Thoracic aorta (tissue), 2 donors: Measurements from ENCODE around the gene SNED1. TPM values are rescaled to one million over a fixed set of nuclear protein-coding genes. Genes with fewer than 3 reads are reported as not detected.

Experiments
- ATAC-seq: fragments of 150-250 bp; one replicate; pipeline ENCODE4 v1.8.0; 2017; ENCODE audit warnings: low read depth; ENCODE audit not compliant: insufficient number of reproducible peaks, low FRiP score
- DNase-seq: peaks from one replicate; pipeline ENCODE4 v3.0.0-alpha.2; 2020; ENCODE audit warnings: low spot score
- H3K27ac ChIP-seq, 2 donors: fragments of 200-600 bp; sonication (generic); 1 replicate in 1 of 2; 2 replicates in 1 of 2; pipeline ENCODE4 v1.5.1; 2016; ENCODE audit warnings: mild to moderate bottlenecking in 2 of 2, moderate library complexity in 2 of 2
- H3K27me3 ChIP-seq: fragments of 200-600 bp; sonication (generic); replicated peaks from 2 replicates; pipeline ENCODE4 v1.6.0; 2016; ENCODE audit warnings: mild to moderate bottlenecking; ENCODE audit not compliant: insufficient read depth
- H3K36me3 ChIP-seq: fragments of 200-600 bp; sonication (generic); one replicate; pipeline ENCODE4 v1.5.1; 2016
- H3K4me1 ChIP-seq, 2 donors: fragments of 200-600 bp; sonication (generic); 1 replicate in 1 of 2; 2 replicates in 1 of 2; pipeline versions ENCODE4 v1.5.1 to v1.6.0; 2016; ENCODE audit warnings: low read depth in 2 of 2, mild to moderate bottlenecking in 1 of 2; ENCODE audit not compliant: control insufficient read depth in 1 of 2
- H3K4me3 ChIP-seq: fragments of 200-600 bp; sonication (generic); 2 replicates; pipeline ENCODE4 v1.5.1; 2016; ENCODE audit warnings: mild to moderate bottlenecking
- H3K9me3 ChIP-seq: fragments of 200-600 bp; sonication (generic); 2 replicates; pipeline ENCODE4 v1.5.1; 2016
- CTCF ChIP-seq: fragments of 200-600 bp; sonication (generic); IDR thresholded peaks from one replicate; pipeline ENCODE4 v1.5.1; 2019; ENCODE audit warnings: antibody characterized with exemption
- total RNA-seq, 2 donors: library from RNA; depleted of rRNA; stranded (reverse); fragments of >200 nt; gene quantifications; one replicate each; pipeline versions ENCODE4 v1.1.0 to v1.2.3, GENCODE V29; 2016

The SNED1 gene
- total RNA-seq, 2 donors from 2014 or later, result 133 to 206 TPM

- H3K27me3 ChIP-seq, result no peaks in the 10 kb centered on the region
- TF ChIP-seq CTCF, result no peak
These were observed 116.4 kb downstream of the SNED1 start for GRCh38 chr2:241114836-241115235.

GRCh38 chr2:241115361-241115760, 116.9 kb downstream of the SNED1 start:
- no peaks in the 10 kb centered on the region for H3K4me1 ChIP-seq
- no peaks in the 10 kb centered on the region for H3K36me3 ChIP-seq
- H3K27me3 ChIP-seq, result no peaks in the 10 kb centered on the region
- ATAC-seq (no peak), DNase-seq (no peak)
- no peak overlapping the region for H3K27ac ChIP-seq
- no peaks in the 10 kb centered on the region for H3K9me3 ChIP-seq
- TF ChIP-seq CTCF, result no peak
- no peak overlapping the region for H3K4me3 ChIP-seq

More at GRCh38 chr2:241114836-241115235, 116.4 kb downstream of the SNED1 start:
- Histone ChIP-seq H3K36me3 (no peaks in the 10 kb centered on the region), H3K9me3 (no peaks in the 10 kb centered on the region), H3K4me1 (no peaks in the 10 kb centered on the region), H3K4me3 (no peak overlapping the region), H3K27ac (no peak overlapping the region)
- no peak for DNase-seq
- no peak for ATAC-seq

- no peaks in the 10 kb centered on the region for H3K36me3 ChIP-seq
- DNase-seq (no peak), ATAC-seq (no peak)
- H3K27ac ChIP-seq, result no peak overlapping the region
- TF ChIP-seq CTCF, result no peak
- H3K27me3 ChIP-seq, result no peaks in the 10 kb centered on the region
- no peak overlapping the region for H3K4me3 ChIP-seq
- H3K4me1 ChIP-seq, result no peaks in the 10 kb centered on the region
- no peaks in the 10 kb centered on the region for H3K9me3 ChIP-seq
These were observed 118.5 kb downstream of the SNED1 start for GRCh38 chr2:241116606-241117560.

GRCh38 chr2:241118737-241119505, 120.5 kb downstream of the SNED1 start:
- H3K27ac ChIP-seq, result no peak overlapping the region
- no peaks in the 10 kb centered on the region for H3K36me3 ChIP-seq
- no peak for ATAC-seq
- H3K4me1 ChIP-seq, result no peaks in the 10 kb centered on the region
- H3K9me3 ChIP-seq, result no peaks in the 10 kb centered on the region
- no peak overlapping the region for H3K4me3 ChIP-seq
- no peak for TF ChIP-seq CTCF
- DNase-seq, result no peak
- H3K27me3 ChIP-seq, result no peaks in the 10 kb centered on the region

- H3K36me3 ChIP-seq, result no peaks in the 10 kb centered on the region
- no peak for TF ChIP-seq CTCF
- H3K9me3 ChIP-seq, result no peaks in the 10 kb centered on the region
- DNase-seq (no peak), ATAC-seq (no peak)
- H3K4me3 ChIP-seq, result no peak overlapping the region
- no peak overlapping the region for H3K27ac ChIP-seq
- no peaks in the 10 kb centered on the region for H3K27me3 ChIP-seq
- H3K4me1 ChIP-seq, result no peaks in the 10 kb centered on the region
These were observed 122.0 kb downstream of the SNED1 start for GRCh38 chr2:241120440-241120839.
